Measurements from ENCODE around the gene ABCA1.
A peak's percentile ranks its signal among the peaks of the same experiment; 100 is the strongest.
"Not testable (repeated sequence)": the region's sequence is repeated elsewhere in the genome, so short reads cannot be mapped to it uniquely, and the experiment has no call there.

The ABCA1 gene

GRCh38 chr9:104950838-104951237 is 22.9 kb upstream of the ABCA1 start:
- DNase-seq (ENCODE audit: low spot score), result no peak

DNA sequence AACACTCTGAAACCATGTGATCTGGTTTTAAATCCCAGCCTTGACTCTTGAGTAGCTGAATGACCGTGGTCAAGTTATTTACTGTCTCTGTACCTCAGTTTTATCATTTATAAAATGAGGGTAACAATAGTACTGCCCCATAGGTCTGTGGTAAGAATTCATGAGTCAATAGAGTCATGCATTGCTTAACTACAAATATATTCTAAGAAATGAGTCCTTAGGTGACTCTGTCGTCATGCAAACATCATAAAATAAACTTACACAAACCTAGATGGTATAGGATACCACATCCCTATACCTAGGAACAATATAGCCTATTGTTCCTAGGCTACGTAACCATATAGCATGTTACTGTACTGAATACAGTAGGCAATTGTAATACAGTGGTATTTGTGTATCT is 20.3 kb upstream of the ABCA1 start:
- DNase-seq (ENCODE audit: low spot score), result no peak

GRCh38 chr9:104944871-104945270 is 16.9 kb upstream of the ABCA1 start:
- DNase-seq (ENCODE audit: low spot score), result no peak

DNA sequence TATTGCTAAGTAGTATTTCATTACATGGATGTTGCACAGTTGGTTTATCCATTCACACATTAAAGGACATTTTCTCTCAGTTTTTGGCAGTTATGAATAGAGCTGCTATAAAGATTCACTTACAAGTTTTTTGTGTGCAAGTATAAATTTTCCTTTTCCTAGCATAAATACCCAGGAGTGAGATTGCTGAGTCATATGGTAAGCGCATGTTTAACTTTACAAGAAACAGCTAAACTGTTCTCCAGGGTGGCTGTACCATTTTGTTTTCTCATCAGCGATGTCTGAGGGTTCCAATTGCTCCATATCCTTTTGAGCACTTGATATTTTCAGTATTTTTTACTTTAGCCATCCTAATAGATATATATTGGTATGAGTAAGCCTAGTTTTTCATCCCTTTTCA is 16.4 kb upstream of the ABCA1 start:
- no peak for DNase-seq (ENCODE audit: low spot score)

- DNase-seq (ENCODE audit: low spot score), result no peak
Observed at GRCh38 chr9:104941597-104941996, 13.6 kb upstream of the ABCA1 start.

GRCh38 chr9:104936291-104936690 is 8.3 kb upstream of the ABCA1 start:
- no peak for DNase-seq (ENCODE audit: low spot score)

DNA sequence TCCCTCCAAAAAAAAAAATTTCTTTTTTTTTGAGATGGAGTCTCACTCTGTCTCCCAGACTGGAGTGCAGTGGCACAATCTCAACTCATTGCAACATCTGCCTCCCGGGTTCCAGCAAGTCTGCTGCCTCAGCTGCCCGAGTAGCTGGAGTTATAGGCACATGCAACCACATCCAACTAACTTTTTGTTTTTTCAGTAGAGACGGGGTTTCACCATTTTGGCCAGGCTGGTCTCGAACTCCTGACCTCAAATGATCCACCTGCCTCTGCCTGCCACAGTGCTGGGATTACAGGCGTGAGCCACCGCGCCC is 7.5 kb upstream of the ABCA1 start:
- DNase-seq (ENCODE audit: low spot score), result not testable (repeated sequence)

- no peak for DNase-seq (ENCODE audit: low spot score)
Observed at GRCh38 chr9:104934691-104935500, 6.9 kb upstream of the ABCA1 start.

GRCh38 chr9:104933091-104933490 is 5.1 kb upstream of the ABCA1 start:
- not testable (repeated sequence) for DNase-seq (ENCODE audit: low spot score)

GRCh38 chr9:104931256-104931655 is 3.3 kb upstream of the ABCA1 start:
- DNase-seq (ENCODE audit: low spot score), result no peak

DNA sequence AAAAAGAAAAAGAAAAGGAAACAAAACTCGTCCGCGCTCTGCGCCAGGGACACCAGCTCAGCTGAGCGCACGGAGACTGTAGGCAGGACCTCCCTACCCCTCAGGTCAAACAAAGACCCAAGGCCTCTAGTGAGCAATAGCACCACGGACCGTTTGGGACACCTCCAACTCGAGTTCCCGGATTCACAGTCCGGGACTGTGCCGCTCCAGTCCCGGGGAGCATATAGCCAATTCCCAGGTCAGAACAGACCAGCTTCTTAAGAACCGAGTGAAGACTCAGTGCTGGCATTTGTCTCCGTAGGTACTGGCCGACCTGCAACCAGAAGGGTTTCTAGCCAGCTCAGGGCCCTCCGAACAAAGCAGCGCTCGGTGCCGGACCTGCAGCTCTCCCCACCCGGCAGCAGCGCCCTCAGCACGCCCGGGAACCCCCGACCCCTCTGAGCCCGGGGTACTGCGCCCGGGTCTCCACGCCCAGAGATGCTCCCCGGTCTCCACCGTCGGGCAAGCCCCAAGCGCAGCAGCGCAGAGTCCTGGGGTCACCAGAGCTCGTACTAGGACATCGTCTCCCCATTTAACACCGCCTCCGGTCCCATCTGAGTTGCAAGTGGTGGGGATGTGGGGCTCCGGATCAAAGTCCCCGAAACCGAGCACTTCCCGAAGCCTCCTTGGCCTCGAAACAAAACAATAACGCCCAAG is 591 bp downstream of the ABCA1 start:
- peak; percentile 76 for DNase-seq (ENCODE audit: low spot score)

GRCh38 chr9:104923740-104924139 is 4.2 kb downstream of the ABCA1 start:
- no peak for DNase-seq (ENCODE audit: low spot score)

DNA sequence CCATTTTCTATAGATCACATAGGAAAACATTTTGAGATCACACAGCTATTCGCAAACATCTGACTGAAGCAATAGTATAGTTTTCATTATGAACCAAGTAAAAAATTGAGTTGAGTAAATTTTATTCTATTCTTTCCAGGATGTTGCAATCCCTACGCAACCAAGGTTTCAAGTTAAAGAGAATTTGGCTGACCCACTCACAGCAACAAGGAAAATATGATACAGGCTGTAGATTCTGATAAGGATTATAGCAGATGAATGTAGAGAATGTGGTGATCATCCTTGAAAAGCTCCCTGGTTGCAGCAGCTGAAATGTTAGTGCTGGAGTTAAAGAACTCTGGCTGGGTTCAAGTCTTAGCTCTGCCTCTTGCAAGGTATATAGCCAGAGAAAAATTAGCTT is 4.7 kb downstream of the ABCA1 start:
- no peak for DNase-seq (ENCODE audit: low spot score)

GRCh38 chr9:104922748-104923147 is 5.2 kb downstream of the ABCA1 start:
- not testable (repeated sequence) for DNase-seq (ENCODE audit: low spot score)

DNA sequence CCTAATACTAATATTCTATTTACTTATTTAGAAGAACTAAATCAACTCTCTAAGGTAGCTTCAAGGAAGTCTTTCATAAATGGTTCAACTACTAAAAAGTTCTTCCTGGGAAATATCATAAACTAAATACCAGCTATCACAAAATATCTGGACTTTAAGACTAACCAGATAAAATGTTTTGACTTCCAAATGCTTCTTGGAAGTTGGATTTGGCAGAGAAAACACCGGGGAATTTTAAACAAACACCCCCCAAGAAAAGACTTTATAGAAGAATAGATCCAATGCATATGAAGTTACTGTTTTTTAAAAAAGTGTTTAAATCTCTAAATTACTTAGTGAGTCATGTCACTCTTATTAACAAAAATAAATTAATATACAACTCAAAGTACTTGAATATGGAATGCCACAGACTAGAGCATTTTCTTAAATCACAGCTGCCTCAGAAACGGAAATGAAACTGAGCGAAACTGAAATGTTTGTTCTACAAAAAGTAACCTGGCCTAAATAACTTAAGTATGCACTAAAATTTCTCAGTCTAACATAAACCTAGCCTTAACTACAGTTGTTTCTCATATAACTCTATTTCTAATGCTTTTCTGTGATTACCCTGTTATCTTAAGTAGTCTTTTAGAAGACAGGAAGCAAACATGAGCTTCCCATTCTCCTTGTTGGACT is 6.8 kb downstream of the ABCA1 start:
- DNase-seq (ENCODE audit: low spot score), result no peak

DNA sequence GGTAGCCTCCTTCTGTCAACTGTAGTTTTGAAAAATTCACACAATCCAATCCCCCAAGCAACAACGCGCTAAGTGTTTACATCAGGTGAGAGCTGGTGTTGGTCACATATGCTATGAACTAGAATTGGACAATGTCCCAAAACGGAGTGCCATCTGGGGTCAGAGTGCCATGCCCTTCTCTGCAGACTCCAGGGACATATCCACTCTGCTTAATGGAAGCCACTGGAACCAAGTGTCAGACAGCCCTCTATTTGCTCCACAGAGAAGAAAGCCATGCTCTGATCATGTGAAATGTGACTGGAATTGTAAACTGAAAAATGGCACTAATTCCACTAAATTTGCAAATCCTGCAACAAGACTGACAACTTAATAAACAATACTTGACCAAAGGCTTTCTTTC is 12.2 kb downstream of the ABCA1 start:
- no peak for DNase-seq (ENCODE audit: low spot score)

DNA sequence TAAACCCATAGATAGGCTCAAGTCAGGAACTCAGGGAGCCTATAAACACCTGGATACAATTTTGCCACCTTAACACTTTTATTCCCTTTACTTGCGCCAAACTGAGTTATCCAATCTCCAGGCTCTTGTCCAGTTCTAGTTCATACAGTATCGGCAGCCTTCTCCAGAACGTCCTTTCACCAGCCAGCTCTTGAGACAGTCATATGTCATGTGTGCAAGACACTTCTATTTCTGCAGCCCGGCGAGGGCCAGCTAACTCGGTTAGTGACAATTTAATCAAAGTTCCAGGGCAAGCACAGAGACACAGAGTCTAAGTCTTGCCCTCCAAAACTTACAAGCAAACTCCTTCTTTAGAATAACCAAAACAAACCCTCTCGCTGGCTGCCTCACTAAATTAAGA is 12.9 kb downstream of the ABCA1 start:
- no peak for DNase-seq (ENCODE audit: low spot score)

DNA sequence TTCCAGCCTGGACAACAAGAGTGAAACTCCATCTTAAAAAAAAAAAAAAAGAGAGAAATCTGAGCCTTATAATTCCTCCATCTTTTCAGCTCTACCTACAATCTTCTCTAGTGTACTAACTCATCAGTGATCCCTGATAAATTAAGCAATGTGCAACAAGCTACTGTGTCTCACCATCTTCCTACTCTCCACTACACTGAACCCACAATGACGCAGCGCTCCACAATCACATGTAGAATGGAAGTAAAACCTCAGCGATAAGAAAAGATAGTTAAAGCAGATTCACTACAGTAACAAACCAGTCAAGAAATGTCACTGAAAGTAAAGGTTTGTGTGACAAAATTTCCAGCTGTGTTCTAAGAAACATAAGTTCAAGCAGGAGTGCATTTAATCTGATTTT is 13.5 kb downstream of the ABCA1 start:
- DNase-seq (ENCODE audit: low spot score), result no peak

GRCh38 chr9:104912606-104913005 is 15.3 kb downstream of the ABCA1 start:
- DNase-seq (ENCODE audit: low spot score), result no peak

- no peak for DNase-seq (ENCODE audit: low spot score)
Observed at GRCh38 chr9:104911032-104911607, 16.8 kb downstream of the ABCA1 start.

DNA sequence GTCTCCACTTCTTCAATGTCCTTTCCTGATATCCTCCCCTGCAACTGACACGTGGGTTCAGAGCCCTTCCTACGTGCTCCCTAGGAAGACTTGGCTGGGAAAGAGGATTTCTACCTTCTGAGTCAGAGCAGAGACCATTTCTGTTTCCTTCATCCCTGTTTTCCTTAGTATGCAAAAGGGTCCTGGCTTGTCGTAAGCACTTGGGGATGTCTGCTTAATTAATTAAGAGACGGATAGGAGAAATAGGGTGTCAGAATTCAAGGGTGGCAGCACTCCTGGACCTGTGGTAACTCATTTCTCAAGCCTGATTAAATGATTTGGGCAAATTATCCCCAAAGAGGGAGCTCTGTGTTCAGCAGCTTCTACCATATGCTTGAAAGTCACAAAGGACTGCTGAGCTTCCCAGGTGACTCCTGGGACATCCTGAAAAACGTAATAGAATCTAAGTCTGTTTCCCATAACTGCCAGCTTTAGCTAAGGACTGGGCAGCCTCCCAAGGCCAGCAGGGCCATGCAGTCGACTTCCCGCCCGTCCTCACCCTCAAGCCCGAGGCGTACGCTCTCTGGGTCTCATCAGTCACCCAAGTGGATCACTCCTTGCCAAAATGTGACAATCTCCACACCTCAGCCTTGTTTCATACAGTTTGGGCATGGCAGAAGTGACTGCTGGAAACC is 20.5 kb downstream of the ABCA1 start:
- no peak for DNase-seq (ENCODE audit: low spot score)

All from left forelimb (tissue), 1 donor.